HG02798 (cell line): ENCODE data around the gene PPM1D.
A peak's percentile ranks its signal among the peaks of the same experiment; 100 is the strongest.
"Not testable (repeated sequence)": the region's sequence is repeated elsewhere in the genome, so short reads cannot be mapped to it uniquely, and the experiment has no call there.

Experiments used
- ATAC-seq: cut with Tn5 transposase; IDR thresholded peaks from one replicate; pipeline ENCODE4 v1.9.1; 2021; ENCODE audit warnings: mild to moderate bottlenecking; ENCODE audit not compliant: unreplicated experiment, poor library complexity

Gene PPM1D

DNA sequence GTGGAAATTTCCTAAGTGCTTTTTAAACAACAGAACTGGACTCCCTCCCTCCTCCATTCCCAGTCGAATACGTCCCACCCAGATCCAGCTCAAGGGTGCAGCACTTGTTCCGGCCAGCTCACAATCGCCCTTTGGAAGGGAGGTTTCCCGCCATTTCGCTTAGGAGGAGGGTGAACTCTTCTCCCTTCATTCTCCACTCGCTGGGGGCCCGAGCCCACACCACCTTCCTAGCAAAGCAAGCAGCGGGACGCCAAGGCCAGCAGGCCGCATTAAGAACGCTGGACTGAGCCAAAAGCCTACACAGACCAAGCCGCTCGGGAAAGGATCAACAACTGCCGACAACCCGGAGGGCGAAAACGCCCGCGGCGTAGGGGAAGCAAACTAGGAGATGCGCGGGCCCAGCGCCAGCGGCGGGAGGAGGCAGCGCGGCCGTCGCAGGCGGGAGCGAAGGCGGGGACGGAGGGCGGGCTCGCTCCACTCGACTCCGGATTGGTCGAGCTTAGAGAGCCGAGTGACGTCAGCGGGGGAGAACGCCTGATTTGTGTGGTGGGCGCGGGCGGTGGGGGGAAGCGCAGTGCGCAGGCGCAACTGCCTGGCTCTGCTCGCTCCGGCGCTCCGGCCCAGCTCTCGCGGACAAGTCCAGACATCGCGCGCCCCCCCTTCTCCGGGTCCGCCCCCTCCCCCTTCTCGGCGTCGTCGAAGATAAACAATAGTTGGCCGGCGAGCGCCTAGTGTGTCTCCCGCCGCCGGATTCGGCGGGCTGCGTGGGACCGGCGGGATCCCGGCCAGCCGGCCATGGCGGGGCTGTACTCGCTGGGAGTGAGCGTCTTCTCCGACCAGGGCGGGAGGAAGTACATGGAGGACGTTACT is at the start of gene PPM1D:
Gene PPM1D (plus strand): TSS at position 574 of the 870 bp plus-strand sequence. CDS start 222 bp downstream, at position 796.
- ATAC-seq: peak; percentile 96

DNA sequence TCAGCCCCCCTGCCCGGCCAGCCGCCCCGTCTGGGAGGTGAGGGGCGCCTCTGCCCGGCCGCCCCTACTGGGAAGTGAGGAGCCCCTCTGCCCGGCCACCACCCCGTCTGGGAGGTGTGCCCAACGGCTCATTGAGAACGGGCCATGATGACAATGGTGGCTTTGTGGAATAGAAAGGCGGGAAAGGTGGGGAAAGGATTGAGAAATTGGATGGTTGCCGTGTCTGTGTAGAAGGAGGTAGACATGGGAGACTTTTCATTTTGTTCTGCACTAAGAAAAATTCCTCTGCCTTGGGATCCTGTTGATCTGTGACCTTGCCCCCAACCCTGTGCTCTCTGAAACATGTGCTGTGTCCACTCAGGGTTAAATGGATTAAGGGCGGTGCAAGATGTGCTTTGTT is 47.7 kb upstream of the PPM1D start:
- ATAC-seq: not testable (repeated sequence)

- ATAC-seq: no peak
Observed at GRCh38 chr17:60554377-60554788, 45.6 kb upstream of the PPM1D start.

DNA sequence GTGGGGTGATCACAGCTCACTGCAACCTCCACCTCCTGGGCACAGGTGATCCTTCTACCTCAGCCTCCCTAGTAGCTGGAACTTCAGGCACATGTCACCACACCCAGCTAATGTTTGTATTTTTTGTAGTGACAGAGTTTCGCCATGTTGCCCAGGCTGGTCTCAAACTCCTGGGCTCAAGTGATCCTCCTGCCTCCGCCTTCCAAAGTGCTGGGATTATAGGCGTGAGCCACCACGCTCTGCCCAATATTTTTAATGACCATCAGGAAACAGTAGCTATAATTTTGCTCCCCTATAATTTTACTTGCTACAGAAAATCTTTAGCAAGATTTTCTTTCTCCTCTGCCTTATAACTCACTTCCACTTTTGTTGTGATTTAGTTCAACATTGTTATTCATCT is 44.2 kb upstream of the PPM1D start:
- no peak for ATAC-seq

DNA sequence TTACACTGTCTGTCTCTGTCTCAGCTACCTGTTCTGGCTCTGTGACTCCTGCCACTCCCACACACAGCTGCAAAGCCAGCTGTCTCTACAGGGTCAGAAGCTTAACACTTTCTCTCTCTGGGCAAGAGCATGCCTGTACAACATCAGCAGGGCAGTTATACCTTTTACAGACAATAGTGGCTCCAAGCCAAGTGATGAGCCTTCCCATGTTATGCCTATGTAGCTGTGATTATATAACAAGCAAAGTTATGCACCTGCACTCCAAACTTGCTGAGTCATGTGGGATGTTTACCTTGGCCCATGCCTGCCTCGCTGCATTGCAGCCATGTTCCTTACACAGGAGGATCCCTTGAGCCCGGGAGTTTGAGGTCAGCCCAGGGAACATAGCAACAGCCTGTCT is 42.2 kb upstream of the PPM1D start:
- ATAC-seq: no peak

DNA sequence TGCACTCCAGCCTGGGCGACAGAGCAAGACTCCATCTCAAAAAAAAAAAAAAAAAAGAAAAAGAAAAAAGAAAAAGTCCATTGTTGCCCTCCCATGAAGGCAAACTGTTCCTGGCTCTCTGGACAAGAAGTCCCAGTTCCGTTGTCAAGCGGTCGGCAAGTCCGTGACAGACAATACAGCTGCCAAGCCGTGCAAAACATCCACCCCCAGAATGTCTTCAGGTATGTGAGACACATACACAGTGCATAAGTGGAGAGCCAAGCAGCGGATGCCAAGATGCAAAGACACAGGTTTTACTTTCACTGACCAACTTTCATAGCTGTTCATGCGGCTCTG is 40.4 kb upstream of the PPM1D start:
- ATAC-seq: no peak

GRCh38 chr17:60559995-60560859 is 39.8 kb upstream of the PPM1D start:
- ATAC-seq: no peak

DNA sequence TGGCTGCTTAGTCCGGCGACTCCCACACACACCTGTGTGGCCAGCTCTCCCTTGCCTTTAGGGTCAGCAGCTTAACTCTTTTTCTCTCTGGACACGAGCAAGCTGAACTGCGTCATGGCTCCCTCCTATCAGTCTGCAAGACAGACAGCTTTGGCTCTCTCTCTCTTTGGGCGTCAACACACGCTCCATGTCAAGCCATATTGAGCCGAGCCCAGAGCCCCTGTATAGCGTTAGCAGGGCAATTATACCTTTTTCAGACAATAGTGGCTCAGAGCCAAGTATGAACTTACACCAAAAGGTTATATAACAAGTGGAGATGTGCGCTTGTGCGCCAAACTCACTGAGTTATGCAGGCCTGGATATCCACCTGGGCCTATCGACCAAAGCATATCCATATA is 39.1 kb upstream of the PPM1D start:
- ATAC-seq: no peak

DNA sequence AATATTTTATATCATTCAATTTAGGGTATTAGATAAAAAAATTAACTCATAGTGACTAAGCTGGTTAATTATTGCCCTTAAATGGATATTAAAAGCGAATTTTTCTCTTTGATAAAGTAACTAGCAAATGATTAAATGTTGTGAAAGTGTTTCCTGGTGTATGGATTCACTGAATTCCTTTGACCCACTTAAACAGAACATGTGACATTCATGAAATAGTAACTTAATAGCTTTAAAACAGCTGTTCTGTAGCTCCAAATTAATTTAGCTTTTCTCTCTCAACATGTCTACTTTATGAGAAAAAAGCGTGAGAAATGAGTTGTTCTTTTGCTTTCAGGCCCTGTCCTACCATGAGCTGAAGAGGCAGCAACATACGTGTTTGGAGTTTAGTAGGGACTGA is 37.6 kb upstream of the PPM1D start:
- ATAC-seq: no peak

DNA sequence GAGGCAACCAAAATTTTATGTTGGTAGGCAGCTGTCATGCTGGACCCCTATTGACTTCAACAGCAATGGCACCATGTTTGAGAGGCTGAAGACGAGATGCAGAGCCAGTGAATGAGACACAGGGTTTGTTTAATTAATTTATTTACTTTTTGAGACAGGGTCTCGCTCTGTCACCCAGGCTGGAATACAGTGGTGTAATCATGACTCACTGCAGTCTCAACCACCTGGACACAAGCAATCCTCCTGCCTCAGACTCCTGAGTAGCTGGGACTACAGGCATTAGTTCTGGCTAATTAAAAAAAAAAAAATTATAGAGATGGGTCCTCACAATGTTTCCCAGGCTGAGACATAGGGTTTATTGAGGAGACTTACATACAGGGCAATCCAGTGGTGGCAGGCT is 36.2 kb upstream of the PPM1D start:
- ATAC-seq: no peak

DNA sequence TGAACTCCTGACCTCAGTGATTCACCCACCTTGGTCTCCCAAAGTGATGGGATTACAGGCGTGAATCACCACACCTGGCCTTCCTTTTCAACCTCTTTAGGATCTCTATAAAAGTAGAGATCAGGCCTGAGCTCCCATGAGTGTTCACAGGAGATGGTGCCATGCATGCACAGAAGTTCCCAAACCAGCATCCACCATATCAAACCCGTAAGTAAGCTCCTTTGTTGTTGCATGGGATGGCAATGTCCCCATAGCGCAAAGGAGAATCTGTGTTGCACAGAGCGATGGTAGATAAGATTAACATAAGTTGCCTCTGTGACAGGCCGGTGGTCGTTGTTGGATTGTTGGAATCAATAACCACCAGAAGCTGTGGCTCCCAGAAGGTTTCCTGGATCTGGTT is 34.8 kb upstream of the PPM1D start:
- no peak for ATAC-seq

DNA sequence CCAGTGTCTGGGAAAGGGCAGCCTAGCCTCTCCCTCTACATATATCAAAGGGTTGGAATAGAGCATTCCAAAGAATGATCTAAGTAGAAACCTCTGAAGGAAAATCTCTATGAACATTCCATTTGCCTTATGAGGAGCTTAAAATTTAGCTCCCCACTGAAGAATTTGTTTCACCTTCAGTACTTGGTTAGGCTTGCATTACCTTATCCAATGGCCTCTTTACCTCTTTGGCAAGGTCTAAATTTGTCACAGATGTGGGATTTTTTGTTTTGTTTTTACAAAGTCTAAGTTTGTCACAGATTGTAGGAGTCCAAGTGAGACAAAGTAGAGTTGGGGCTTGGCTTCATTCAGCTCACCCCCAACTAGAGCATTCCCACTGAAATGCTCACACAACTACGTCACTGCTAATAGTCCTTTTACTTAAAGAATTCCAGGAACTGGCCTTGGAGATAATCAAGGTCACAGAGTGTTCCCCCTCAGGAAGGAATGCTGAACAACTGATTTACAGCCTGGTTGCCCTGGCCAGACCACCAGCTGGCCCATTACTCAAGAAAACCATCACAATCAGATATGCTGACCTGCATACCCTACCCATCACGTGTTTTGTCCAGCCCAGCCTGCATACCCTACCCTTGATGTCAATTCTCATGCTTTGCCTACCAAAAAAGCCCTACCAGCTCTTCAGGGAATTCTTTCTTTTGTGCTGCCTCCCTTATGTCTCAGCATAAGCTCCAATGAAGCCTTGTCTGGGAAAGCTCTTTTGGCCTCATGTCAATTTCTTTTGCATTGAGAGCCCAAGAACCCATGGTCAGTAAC is 26.5 kb upstream of the PPM1D start:
- no peak for ATAC-seq

DNA sequence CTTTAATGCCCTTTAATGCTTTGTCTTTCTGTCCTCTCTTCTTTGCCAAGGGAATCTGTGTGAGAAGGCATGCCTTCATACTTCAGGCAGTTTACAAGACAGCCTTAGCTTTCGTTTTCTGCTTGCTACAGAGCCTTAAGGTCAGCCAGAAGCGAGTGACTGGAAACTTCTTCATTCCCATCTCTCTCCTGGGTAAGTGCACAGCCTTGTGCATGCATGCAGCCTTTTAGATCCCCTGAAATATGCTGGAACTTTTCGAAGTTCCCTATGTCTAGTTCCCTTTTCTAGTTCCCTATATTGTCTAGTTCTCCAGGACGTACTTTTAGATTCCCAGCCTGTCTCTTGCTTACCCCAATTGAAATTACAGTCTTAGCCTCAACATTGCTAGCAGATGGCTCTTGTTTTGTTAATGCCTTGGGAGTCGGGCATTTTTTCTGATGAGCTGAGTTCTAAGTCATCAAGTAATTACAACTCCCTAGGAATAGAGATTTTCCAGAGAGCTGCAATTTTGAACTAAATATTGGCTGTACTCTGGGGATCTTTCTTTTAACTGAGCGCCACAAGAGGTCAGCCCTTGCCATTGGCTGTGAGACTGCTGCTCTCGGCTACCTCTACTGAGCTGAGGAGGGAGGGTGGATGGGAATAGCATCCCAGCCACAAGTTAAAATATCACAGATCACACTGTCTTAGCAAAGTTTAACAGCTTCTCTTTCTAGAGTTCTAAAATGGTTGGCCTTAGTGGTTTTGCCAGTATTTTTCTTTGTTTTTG is 22.7 kb upstream of the PPM1D start:
- no peak for ATAC-seq

- ATAC-seq: no peak
Observed at GRCh38 chr17:60579090-60579489, 20.9 kb upstream of the PPM1D start.

- ATAC-seq: no peak
Observed at GRCh38 chr17:60579551-60579950, 20.4 kb upstream of the PPM1D start.

GRCh38 chr17:60583008-60583407 is 17.0 kb upstream of the PPM1D start:
- no peak for ATAC-seq

- ATAC-seq: no peak
Observed at GRCh38 chr17:60585887-60586286, 14.1 kb upstream of the PPM1D start.

DNA sequence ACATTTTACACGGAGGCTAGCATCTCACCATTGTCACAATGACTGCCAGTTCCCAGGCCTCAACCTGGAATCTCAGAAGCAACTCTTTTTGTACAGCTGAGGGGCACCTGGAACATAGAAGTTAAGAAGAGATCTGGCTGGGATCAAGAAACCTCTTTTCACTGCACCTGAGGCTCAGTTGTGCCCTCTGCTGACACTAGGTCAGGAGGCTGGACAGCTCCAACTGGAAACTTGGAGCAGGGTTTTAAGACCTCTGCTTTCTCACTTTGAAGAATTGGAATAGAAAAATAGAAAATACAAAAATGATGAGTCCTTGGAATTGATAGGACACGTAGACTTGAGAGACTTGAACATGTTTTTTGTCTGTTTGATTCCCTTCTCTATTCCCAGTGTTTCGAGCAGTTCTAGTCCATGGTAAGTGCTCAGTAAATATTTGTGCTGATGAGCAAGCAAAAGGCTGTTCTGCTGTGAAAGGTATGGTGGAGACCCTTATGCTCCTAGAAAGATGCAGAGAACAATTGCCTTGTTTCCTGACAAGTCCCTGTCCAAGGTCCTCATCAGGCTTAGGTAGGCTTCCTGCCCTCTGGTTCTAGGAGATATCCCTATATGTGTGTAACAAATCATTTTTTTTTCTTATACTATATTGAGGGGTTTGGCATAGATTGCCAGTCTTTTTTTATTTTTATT is 13.6 kb upstream of the PPM1D start:
- ATAC-seq: no peak

DNA sequence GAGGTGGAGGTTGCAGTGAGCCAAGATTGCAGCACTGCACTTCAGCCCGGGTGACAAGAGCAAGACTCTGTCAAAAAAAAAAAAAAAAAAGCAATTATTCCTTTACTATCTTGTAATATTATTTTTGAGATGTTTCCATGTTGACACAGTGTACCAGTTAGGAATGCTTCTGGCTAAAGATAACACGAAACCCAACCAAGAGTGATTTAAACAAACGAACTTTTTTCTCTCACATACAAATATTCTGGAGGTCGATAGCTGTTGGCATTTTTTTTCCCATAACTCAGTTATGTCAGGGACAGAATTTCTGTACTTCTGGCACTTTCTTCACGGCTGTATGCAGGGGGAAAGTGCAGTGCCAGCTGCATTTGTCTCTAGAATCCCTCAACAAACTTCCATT is 9.9 kb upstream of the PPM1D start:
- ATAC-seq: no peak
